OCI-LY7 (cell line): Measurements from ENCODE around the gene PEX5L. TPM values are rescaled to one million over a fixed set of nuclear protein-coding genes. Genes with fewer than 3 reads are reported as not detected.

Experiments used
- BruUV-seq: library from RNA; stranded (reverse); fragments of 400-500 nt; replicated peaks from 2 replicates; lab custom pipeline; 2021; lab: Mats Ljungman, UMichigan
- CTCF ChIA-PET: fragments of 300-600 bp; sonication (Branson Sonifier 250); formaldehyde crosslinking; loops from one replicate; lab custom pipeline; 2022; ENCODE audit warnings: antibody characterized with exemption; ENCODE audit not compliant: unreplicated experiment; lab: Charles Lee
- POLR2A ChIA-PET: fragments of 300-600 bp; sonication (Branson Sonifier 250); formaldehyde crosslinking; loops from one replicate; lab custom pipeline; 2022; ENCODE audit warnings: antibody characterized with exemption; lab: Charles Lee
- DNase-seq: peaks from one replicate; pipeline ENCODE4 v3.0.0-alpha.2; 2015; ENCODE audit warnings: low spot score
- H2AFZ ChIP-seq: fragments of 200-600 bp; sonication (generic), shearing (Covaris generic); 2 replicates; pipeline ENCODE4 v1.6.1; 2014; ENCODE audit warnings: mild to moderate bottlenecking, antibody characterized with exemption, low read length, moderate library complexity
- H3K27ac ChIP-seq: fragments of 200-600 bp; sonication (generic); 2 replicates; pipeline ENCODE4 v1.5.1; 2014; ENCODE audit warnings: mixed run types, low read depth, mild to moderate bottlenecking, moderate library complexity, low read length, inconsistent platforms; ENCODE audit not compliant: poor library complexity, severe bottlenecking
- H3K36me3 ChIP-seq: fragments of 200-600 bp; sonication (generic); 2 replicates; pipeline ENCODE4 v1.6.1; 2014; ENCODE audit warnings: mild to moderate bottlenecking, antibody characterized with exemption, low read length, moderate library complexity, mixed read lengths; ENCODE audit not compliant: insufficient read depth
- H3K4me1 ChIP-seq: fragments of 200-600 bp; sonication (generic); 2 replicates; pipeline ENCODE4 v1.5.1; 2014; ENCODE audit warnings: mild to moderate bottlenecking, low read length; ENCODE audit not compliant: insufficient read depth, poor library complexity, severe bottlenecking
- H3K4me2 ChIP-seq: fragments of 200-600 bp; sonication (generic); 2 replicates; pipeline ENCODE4 v1.6.1; 2014; ENCODE audit warnings: mild to moderate bottlenecking, low read length
- H3K4me3 ChIP-seq: fragments of 200-600 bp; sonication (generic); 2 replicates; pipeline ENCODE4 v1.5.1; 2014; ENCODE audit warnings: mild to moderate bottlenecking, low read depth, low read length; ENCODE audit not compliant: poor library complexity, severe bottlenecking
- H3K79me2 ChIP-seq: fragments of 200-600 bp; sonication (generic); 2 replicates; pipeline ENCODE4 v1.6.1; 2016; ENCODE audit warnings: low read depth, mild to moderate bottlenecking, low read length, moderate library complexity, mixed read lengths; ENCODE audit not compliant: insufficient read depth
- H3K9me2 ChIP-seq: fragments of 200-600 bp; sonication (generic); 2 replicates; pipeline ENCODE4 v1.6.1; 2016; ENCODE audit warnings: mild to moderate bottlenecking, low read length, mixed read lengths; ENCODE audit not compliant: insufficient read depth
- H3K9me3 ChIP-seq: fragments of 200-600 bp; sonication (generic); 2 replicates; pipeline ENCODE4 v1.6.1; 2014; ENCODE audit warnings: mild to moderate bottlenecking, mixed run types, low read length, mixed read lengths
- H4K20me1 ChIP-seq: fragments of 200-600 bp; sonication (generic); 2 replicates; pipeline ENCODE4 v1.6.1; 2014; ENCODE audit warnings: mild to moderate bottlenecking, antibody characterized with exemption, low read length, moderate library complexity, mixed read lengths; ENCODE audit not compliant: insufficient read depth
- CTCF ChIP-seq: fragments of 200-600 bp; sonication (generic); conservative IDR thresholded peaks from 2 replicates; pipeline ENCODE4 v1.5.1; 2014; ENCODE audit warnings: mild to moderate bottlenecking, antibody characterized with exemption, low read length, moderate library complexity, mixed read lengths
- EZH2phosphoT487 ChIP-seq: fragments of 200-600 bp; sonication (generic); IDR thresholded peaks from 2 replicates; pipeline ENCODE4 v1.6.1; 2018; ENCODE audit warnings: low read depth, borderline replicate concordance, mild to moderate bottlenecking, mixed run types, antibody characterized with exemption, low read length, moderate library complexity, mixed read lengths
- intact Hi-C: fragments of 100-400 bp; cut with micrococcal nuclease; formaldehyde crosslinking; loops from one replicate; pipeline ENCODE4 v1.10.0; 2022; ENCODE audit not compliant: unreplicated experiment
- total RNA-seq, 2 experiments: library from RNA; depleted of rRNA in 1 of 2; stranded (reverse); fragments of >200 nt in 1 of 2; shearing (Covaris generic) in 1 of 2; gene quantifications; 2 replicates each; pipeline ENCODE4 v1.2.3, GENCODE V29; 2014 to 2022

The PEX5L gene
- total RNA-seq, 2 experiments from 2014 or later: not detected

GRCh38 chr3:180040966-180041365, 4.2 kb upstream of the PEX5L start:
- intact Hi-C loops: no loop called here
- no peak overlapping the region for H3K4me3 ChIP-seq
- no TSS peak for BruUV-seq
- H3K9me2 ChIP-seq: no peaks in the 10 kb centered on the region
- CTCF ChIA-PET: no interaction called here
- no peak for DNase-seq
- POLR2A ChIA-PET: interaction anchor here (0.7 to 0.8 kb wide), 2 partner anchors 9 to 39 kb away, joined by 3 read pairs; no protein-coding TSS in a partner anchor
- H3K36me3 ChIP-seq: no peaks in the 10 kb centered on the region
- no peaks in the 10 kb centered on the region for H3K79me2 ChIP-seq
- no peak overlapping the region for H2AFZ ChIP-seq
- H3K9me3 ChIP-seq: no peaks in the 10 kb centered on the region
- H3K27ac ChIP-seq: no peak overlapping the region
- no peak overlapping the region for H3K4me2 ChIP-seq
- no peaks in the 10 kb centered on the region for H3K4me1 ChIP-seq
- H4K20me1 ChIP-seq: no peaks in the 10 kb centered on the region
- TF ChIP-seq CTCF (no peak), EZH2phosphoT487 (no peak)

GRCh38 chr3:180036092-180036670, 556 bp downstream of the PEX5L start:
- ChIA-PET CTCF (no interaction called here), POLR2A (no interaction called here)
- Histone ChIP-seq H3K4me2 (no peak overlapping the region), H3K9me2 (no peaks in the 10 kb centered on the region), H3K79me2 (no peaks in the 10 kb centered on the region), H2AFZ (no peak overlapping the region), H3K9me3 (no peaks in the 10 kb centered on the region), H3K27ac (no peak overlapping the region), H4K20me1 (no peaks in the 10 kb centered on the region), H3K36me3 (no peaks in the 10 kb centered on the region), H3K4me3 (no peak overlapping the region), H3K4me1 (no peaks in the 10 kb centered on the region)
- no TSS peak for BruUV-seq
- intact Hi-C loops: no loop called here
- TF ChIP-seq CTCF: no peak
- no peak for TF ChIP-seq EZH2phosphoT487
- DNase-seq: no peak

GRCh38 chr3:180026997-180027396, 9.7 kb downstream of the PEX5L start:
- Histone ChIP-seq H3K27ac (no peak overlapping the region), H3K4me1 (no peaks in the 10 kb centered on the region), H2AFZ (no peak overlapping the region), H3K9me3 (no peaks in the 10 kb centered on the region), H3K4me3 (no peak overlapping the region), H3K4me2 (no peak overlapping the region), H3K36me3 (no peaks in the 10 kb centered on the region), H4K20me1 (no peaks in the 10 kb centered on the region), H3K9me2 (no peaks in the 10 kb centered on the region), H3K79me2 (no peaks in the 10 kb centered on the region)
- TF ChIP-seq CTCF (no peak), EZH2phosphoT487 (no peak)
- DNase-seq: no peak
- ChIA-PET CTCF (no interaction called here), POLR2A (interaction anchor here (0.7 to 0.8 kb wide), 2 partner anchors 13 to 48 kb away, joined by 3 read pairs; no protein-coding TSS in a partner anchor)
- BruUV-seq: no TSS peak
- intact Hi-C loops: no loop called here
